SK-N-SH (cell line): Measurements from ENCODE around the gene LRRC32.

Experiments
- CHD2 ChIP-seq: fragments of 150-350 bp; IDR thresholded peaks from 2 replicates; pipeline ENCODE4 v1.6.1; 2018; ENCODE audit warnings: low read length; ENCODE audit not compliant: partially characterized antibody
- CTCF ChIP-seq: fragments of 200-600 bp; sonication (generic); IDR thresholded peaks from 2 replicates; pipeline ENCODE4 v1.6.1; 2017; ENCODE audit warnings: antibody characterized with exemption, mild to moderate bottlenecking, moderate library complexity
- EZH2phosphoT487 ChIP-seq: fragments of 200-600 bp; sonication (generic); IDR thresholded peaks from 2 replicates; pipeline ENCODE4 v1.6.1; 2017; ENCODE audit warnings: low read depth, mixed run types, mild to moderate bottlenecking, antibody characterized with exemption, moderate library complexity, borderline replicate concordance
- GABPA ChIP-seq: IDR thresholded peaks from 2 replicates; pipeline ENCODE4 v1.4.0; 2012; ENCODE audit warnings: low read depth, mild to moderate bottlenecking
- MAX ChIP-seq: IDR thresholded peaks from 2 replicates; pipeline ENCODE4 v1.4.0; 2012; ENCODE audit warnings: low read depth
- NRF1 ChIP-seq: IDR thresholded peaks from 2 replicates; pipeline ENCODE4 v1.6.1; 2012; ENCODE audit warnings: low read depth, mild to moderate bottlenecking, low read length
- POLR2AphosphoS5 ChIP-seq: IDR thresholded peaks from 2 replicates; pipeline ENCODE4 v1.6.1; 2012; ENCODE audit warnings: low read depth, low read length
- REST ChIP-seq: IDR thresholded peaks from 2 replicates; pipeline ENCODE4 v1.6.1; 2012; ENCODE audit warnings: mild to moderate bottlenecking, low read depth, low read length, moderate library complexity
- SIN3A ChIP-seq: IDR thresholded peaks from 2 replicates; pipeline ENCODE4 v1.6.1; 2012; ENCODE audit warnings: low read depth, mild to moderate bottlenecking, low read length, moderate library complexity, borderline replicate concordance
- TEAD4 ChIP-seq: IDR thresholded peaks from 2 replicates; pipeline ENCODE4 v1.4.0; 2012; ENCODE audit warnings: mild to moderate bottlenecking, borderline replicate concordance; ENCODE audit not compliant: insufficient read depth
- USF2 ChIP-seq: fragments of 150-350 bp; IDR thresholded peaks from 2 replicates; pipeline ENCODE4 v1.6.1; 2017; ENCODE audit warnings: antibody characterized with exemption, low read length, low read depth, borderline replicate concordance
- YY1 ChIP-seq: IDR thresholded peaks from 2 replicates; pipeline ENCODE4 v1.4.0; 2012; ENCODE audit warnings: low read depth, mild to moderate bottlenecking
- ZBTB33 ChIP-seq: IDR thresholded peaks from 2 replicates; pipeline ENCODE4 v1.4.0; 2012; ENCODE audit warnings: low read depth, borderline replicate concordance

GRCh38 chr11:76717816-76718215 lies 47.3 kb upstream of the LRRC32 start:
- TF ChIP-seq SIN3A (no peak), CTCF (no peak), ZBTB33 (no peak), NRF1 (no peak), USF2 (no peak), POLR2AphosphoS5 (no peak), GABPA (no peak), YY1 (no peak), TEAD4 (no peak), CHD2 (no peak), MAX (no peak), EZH2phosphoT487 (no peak), REST (no peak)
